HG03139 (cell line): ENCODE data around the gene PANK2.
A peak's percentile ranks its signal among the peaks of the same experiment; 100 is the strongest.
"Not testable (repeated sequence)": the region's sequence is repeated elsewhere in the genome, so short reads cannot be mapped to it uniquely, and the experiment has no call there.

ENCODE experiments used
- ATAC-seq: cut with Tn5 transposase; IDR thresholded peaks from one replicate; pipeline ENCODE4 v1.9.1; 2021; ENCODE audit not compliant: unreplicated experiment

PANK2 gene

DNA sequence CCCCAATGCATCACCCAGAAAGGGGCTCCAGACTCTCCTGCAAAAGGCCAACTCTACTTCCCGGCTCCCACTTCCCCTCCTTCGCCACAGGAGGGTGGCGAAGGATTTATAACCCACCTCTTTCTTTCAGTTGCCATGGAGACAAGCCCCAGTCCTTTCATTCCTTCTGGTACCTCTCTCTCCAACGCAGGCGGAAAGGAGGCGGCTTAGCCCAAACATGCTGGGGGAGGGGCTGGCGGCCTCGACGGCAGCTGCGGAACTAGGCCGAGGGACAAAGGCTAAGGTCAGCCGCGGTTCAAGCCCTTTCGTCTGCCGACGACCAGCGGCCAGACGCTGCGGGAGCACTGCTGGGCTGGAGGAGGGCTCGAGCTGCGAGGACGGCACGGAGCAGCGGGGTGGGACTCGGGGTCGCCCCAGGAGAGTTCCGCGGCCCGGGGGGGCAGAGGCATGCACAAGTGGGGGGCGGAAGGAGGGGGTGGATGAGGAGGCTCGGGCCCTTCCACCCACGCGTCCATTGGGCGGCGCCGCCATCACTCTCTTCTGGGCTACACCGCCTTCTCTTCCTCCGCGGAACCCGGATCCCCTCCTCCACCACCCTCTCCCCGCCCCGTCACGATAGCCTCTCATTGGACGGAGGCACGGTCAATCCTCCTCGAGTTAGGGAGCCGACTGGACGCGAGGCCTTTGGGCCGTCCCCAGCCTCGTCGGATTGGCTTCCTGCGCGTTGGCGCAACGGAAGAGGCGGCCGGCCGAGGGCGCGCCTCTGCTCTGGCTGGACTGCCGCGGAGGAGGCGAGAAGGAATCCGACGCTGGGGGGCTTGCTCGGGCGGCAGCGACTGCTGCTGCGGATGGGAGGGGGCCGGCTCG is at the start of gene PANK2:
Gene PANK2, plus strand, starts transcription at position 766 of the 867 bp plus-strand sequence.
- ATAC-seq: peak; percentile 93

DNA sequence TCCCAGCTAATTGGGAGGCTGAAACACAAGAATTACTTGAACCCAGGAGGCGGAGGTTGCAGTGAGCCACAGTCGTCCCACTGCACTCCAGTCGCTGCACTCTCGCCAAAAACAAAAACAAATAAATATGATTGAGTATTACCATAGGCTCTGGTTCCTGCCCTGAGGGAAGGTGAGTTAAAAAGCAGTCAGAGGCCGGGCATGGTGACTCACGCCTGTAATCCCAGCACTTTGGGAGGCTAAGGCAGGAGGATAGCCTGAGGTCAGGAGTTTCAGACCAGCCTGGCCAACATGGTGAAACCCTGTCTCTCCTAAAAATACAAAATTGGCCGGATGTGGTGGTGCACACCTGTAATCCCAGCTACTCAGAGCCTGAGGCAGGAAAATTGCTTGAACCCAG is 49.0 kb upstream of the PANK2 start:
- ATAC-seq: not testable (repeated sequence)

DNA sequence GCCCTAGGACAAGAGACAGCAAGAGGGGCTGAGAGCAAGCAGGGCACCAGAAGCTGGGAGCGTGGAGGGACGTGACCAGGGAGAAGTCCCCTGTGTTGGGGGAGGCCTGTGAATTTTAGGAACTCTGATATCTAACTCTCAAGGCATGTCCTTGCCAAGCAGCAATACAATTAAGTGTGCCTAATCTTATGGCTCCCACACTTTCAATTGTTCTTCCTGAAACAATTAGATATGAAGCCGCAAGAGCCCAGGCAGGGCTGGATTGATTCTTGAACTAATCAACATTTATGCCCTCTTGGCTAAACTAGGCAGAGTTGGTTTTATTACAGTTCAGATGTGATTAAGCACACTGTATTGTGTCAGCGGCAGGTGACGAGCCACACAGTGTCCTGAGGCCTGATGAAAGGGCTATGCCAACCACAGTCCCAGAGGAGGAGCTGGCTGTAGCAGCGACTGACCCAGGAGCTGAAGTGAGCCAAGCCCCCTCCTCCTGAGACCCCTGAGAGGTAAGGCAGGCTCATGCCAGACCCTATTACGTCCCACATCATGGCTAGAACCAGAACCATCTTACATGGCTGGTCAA is 46.7 kb upstream of the PANK2 start:
- no peak for ATAC-seq

DNA sequence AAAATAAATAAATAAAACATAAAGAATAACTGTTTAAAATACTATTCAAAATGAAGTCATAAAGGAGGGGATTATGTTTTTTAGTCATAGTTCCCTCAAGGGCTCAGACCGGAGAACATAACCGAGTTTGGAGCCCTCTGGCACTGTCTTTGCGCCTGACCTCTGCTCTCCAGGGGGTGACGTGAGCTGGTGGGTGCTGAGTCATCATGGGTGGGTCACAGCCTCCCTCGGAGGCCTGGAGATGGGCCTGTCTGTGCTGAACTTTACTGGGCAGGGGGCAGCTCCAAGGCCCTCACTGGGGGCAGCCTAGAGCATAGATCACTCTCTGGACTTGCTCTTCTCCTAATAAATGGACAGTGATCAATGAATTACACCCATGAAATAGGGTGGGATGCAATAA is 45.7 kb upstream of the PANK2 start:
- no peak for ATAC-seq

DNA sequence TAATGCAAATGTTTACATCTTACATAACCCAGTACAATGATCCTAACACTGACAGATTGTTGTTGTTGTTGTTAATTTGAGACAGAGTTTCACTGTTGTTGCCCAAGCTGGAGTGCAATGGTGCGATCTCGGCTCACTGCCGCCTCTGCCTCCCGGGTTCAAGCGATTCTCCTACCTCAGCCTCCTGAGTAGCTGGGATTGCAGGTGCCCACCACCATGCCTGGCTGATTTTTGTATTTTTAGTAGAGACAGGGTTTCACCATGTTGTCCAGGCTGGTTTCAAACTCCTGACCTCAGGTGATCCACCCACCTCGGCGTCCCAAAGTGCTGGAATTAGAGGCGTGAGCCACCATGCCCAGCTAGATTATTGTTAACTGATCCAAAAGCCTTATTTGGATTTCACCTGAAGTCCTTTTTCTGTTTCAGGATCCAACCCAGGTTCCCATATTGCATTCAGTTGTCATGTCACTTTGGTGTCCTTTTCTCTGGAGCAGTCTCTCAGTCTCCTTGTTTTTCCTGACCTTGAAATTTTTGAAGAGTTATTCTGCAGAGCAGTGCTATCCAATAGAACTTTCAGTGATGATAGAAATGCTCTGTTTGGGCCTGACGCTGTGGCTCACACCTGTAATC is 45.1 kb upstream of the PANK2 start:
- ATAC-seq: not testable (repeated sequence)

DNA sequence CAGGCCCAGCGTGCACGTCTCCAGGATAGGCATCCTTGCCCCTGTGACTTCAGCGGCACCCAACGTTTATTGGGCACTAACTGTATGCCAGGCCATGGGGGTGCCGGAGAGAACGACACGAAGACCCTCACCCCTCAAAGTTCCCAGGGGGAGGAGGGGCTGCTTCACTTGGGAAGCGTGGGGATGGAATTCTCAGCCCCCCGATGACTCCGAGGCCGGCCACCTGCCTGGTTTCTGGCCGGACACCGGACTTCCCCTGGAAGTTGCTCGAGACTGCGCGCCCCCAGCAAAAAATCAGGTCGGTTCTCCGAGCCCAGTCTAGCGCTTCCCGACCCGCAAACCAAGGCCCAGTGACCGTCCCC is 42.8 kb upstream of the PANK2 start:
- ATAC-seq: no peak

DNA sequence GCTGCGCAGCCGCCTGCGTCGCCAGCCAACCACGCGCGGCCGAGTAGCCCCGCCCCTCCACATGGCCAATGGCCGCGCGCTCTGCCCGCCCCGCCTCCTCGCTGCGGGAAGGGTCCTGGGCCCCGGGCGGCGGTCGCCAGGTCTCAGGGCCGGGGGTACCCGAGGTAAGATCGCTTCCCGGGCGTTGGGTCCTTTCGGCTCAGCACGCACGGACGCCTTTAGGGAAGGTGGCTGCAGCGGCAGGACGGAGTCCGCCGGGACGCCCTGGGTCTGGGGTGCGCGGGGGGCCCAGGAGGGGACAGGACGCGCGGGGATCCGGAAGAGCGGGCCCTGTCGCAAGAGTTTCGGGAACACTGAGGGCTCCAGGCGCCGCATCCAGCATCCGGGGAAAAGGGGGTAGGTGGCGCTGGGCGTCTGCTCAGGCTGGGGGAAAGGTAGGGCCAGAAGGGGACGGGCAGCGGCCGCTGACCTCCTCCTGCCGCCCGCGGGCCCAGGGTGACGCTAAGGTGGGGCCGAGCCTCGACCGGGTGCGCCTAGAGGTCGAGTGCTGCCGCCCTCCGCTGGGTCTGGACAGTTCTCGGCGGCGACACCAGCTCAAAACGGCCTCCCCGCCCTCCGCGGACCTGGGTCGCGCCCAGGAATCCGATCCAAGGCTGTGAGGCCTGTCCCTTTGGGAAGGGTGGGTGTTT is 42.3 kb upstream of the PANK2 start, which contains the start of gene MAVS:
Gene MAVS, plus strand, starts transcription at position 95 of the 689 bp plus-strand sequence. CDS start 7,791 bp downstream, outside the sequence.
- ATAC-seq: peak; percentile 84

DNA sequence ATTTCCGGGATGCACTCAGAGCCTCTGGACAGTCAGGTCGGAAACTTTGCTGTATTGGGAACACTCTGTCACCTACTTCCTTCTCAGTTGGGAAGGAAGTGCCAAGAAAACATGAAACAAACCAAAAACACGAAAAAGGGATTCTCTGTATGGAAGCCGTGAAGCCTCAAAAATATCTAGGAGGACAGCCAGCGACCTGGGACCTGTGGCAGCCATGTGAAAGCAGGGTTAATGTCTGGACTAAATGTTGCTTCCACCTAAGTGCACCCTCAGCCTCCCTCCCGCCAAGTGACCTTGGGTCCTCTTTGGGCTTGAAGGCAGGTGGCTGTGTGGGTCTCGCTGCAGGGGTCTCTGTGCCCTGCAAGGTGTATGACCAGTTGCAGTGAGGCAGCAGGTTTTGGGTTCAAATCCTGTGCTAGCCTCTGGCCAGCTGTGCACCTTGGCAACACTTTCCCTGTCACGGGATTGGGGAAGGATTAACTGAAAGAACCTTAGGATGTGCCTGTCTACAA is 41.7 kb upstream of the PANK2 start:
- no peak for ATAC-seq

DNA sequence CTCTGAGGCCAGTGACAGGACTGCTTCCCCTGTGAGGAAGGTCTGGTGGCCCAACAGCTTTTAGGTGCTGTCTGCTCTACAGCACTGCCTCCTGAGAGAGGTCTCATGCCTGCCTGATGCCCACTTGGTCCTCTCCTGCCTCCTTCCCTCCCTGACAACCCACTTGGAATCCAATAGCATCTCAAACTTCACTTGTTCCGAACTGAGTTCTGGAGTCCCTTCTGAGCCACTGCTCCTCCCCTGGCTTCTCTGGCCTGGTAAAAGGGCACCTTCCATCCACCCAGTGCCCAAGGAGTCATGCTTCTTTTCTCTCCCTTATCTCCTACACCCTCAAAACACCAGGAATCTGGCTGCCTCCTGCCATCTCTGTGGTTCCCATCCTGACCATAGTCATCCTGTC is 40.6 kb upstream of the PANK2 start:
- ATAC-seq: no peak

DNA sequence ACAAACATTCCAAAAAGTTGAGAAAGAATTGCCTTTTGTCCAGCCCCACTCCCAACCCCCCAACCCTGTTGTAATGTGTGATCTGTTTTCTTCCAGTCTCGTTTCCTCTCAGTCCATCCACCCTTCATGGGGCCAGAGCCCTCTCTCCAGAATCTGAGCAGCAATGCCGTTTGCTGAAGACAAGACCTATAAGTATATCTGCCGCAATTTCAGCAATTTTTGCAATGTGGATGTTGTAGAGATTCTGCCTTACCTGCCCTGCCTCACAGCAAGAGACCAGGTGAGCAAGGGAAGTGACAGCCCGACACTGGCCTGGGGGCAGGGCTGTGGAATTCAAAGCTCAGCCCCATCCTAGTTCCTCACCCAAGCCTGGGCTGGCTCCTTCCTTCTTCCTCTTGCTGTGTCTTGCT is 34.7 kb upstream of the PANK2 start:
- ATAC-seq: no peak

DNA sequence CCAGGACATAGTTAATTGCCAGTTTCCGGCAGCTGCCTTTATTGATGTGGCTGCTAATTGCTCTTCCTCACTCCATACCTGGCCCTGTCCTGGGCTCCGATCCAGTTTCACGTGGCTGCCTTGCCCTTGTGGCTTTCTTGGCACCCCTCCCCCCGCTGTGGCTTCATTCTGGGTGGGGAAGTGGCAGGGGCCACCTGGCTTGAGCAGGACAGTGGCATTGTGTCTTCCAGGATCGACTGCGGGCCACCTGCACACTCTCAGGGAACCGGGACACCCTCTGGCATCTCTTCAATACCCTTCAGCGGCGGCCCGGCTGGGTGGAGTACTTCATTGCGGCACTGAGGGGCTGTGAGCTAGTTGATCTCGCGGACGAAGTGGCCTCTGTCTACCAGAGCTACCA is 31.8 kb upstream of the PANK2 start:
- no peak for ATAC-seq

DNA sequence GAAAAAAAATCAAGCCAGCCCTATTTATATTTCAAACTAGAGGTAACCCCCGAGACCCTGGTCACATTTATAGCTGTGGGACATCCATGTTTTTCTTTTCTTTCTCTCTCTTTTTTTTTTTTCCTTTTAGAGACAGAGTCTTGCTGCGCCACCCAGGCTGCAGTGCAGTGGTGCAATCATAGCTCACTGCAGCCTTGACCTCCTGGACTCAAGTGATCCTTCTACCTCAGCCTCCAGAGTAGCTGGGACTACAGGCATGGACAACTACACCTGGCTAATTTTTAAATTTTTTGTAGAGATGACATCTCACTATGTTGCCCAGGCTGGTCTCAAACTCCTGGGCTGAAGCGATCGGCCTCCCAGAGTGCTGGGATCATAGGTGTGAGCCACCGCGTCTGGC is 30.5 kb upstream of the PANK2 start:
- no peak for ATAC-seq

DNA sequence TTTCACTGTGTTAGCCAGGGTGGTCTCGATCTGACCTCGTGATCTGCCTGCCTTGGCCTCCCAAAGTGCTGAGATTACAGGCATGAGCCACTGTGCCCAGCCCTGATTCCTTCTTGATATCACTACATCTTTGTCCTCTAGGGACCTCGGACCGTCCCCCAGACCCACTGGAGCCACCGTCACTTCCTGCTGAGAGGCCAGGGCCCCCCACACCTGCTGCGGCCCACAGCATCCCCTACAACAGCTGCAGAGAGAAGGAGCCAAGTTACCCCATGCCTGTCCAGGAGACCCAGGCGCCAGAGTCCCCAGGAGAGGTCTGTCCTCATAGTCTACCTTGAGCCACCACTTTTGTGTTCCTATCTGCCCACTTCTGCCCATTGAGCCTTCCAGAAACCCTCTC is 28.0 kb upstream of the PANK2 start:
- ATAC-seq: no peak

DNA sequence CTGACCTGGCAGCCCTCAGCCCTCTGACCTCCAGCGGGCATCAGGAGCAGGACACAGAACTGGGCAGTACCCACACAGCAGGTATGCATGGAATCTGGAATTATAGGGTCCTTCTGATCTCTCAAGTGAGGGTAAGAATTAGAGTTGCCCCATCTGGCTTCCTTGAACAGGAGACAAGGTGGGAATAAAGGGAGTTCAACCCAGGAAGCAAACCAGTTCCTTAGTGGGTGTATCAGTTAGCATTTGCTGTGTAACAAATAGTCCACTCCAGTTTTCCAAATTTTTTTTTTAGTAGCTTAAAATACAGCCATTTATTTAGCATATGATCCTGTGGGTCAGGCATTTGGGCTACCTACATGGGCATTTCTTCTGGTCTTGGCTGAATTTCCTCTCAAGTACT is 26.9 kb upstream of the PANK2 start:
- no peak for ATAC-seq

DNA sequence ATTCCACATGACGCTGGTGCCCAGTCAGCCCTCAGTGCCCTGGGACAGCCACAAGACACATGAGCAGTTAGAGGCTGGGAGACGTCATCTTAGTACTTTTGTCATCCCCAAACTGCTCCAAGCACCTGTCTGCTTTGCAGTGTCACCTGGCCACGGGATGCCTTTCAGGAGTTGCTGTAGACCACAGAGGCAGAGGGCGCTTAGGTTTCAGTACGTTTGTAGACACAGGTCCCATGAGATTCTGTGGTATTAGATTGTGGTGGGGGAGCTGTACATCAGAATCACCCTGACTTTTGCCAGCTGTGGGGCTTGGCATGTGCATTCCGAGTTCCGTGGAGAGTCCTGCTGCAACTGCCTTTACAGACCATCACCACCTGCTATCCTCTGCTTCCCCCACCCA is 25.9 kb upstream of the PANK2 start:
- ATAC-seq: no peak

DNA sequence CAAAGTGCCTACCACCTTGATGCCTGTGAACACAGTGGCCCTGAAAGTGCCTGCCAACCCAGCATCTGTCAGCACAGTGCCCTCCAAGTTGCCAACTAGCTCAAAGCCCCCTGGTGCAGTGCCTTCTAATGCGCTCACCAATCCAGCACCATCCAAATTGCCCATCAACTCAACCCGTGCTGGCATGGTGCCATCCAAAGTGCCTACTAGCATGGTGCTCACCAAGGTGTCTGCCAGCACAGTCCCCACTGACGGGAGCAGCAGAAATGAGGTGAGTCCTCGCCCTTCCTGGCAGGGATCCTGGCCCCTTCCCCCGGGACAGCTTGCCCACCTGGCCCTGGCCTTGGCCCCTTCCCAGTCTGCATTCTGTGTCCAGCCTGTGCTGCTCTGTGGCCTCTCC is 24.7 kb upstream of the PANK2 start:
- ATAC-seq: no peak

DNA sequence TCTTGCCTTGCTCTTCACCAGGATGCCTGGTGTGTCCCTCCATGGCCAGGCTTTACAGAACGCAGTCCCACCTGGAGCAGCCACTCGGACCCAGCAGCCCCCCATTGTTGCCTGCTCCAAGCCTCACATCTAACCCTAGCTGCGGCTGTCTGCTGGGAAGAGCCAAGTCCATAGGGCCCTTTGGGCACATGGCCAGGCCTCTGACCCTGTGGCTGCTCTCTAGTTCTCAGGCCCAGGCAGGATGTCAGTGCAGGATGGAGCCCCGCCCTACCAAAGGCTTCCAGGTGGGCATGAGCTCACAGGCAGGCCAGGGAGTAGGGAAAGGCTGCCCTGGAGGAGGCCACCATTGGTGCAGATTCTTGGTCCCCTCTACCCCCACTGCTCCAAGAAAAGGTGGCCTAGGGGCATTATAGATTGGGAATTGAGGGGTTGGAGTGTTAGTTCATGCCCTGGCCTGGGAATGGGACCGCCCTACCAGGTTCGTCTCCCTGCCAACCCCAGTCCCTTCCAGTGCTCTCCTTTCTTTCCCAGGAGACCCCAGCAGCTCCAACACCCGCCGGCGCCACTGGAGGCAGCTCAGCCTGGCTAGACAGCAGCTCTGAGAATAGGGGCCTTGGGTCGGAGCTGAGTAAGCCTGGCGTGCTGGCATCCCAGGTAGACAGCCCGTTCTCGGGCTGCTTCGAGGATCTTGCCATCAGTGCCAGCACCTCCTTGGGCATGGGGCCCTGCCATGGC is 23.9 kb upstream of the PANK2 start:
- no peak for ATAC-seq

DNA sequence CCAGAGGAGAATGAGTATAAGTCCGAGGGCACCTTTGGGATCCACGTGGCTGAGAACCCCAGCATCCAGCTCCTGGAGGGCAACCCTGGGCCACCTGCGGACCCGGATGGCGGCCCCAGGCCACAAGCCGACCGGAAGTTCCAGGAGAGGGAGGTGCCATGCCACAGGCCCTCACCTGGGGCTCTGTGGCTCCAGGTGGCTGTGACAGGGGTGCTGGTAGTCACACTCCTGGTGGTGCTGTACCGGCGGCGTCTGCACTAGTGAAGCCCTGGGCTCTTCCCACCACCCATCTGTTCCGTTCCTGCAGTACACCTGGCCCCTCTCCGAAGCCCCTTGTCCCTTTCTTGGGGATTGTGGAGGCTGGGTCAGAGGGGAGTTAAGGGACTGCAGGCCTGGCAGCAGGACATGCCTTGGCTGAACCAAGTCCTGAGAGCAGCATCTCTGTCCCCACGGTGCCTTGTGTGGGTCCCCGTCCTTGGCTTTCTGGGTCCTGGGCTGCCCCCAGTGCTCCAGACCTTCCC is 23.2 kb upstream of the PANK2 start:
- no peak for ATAC-seq

DNA sequence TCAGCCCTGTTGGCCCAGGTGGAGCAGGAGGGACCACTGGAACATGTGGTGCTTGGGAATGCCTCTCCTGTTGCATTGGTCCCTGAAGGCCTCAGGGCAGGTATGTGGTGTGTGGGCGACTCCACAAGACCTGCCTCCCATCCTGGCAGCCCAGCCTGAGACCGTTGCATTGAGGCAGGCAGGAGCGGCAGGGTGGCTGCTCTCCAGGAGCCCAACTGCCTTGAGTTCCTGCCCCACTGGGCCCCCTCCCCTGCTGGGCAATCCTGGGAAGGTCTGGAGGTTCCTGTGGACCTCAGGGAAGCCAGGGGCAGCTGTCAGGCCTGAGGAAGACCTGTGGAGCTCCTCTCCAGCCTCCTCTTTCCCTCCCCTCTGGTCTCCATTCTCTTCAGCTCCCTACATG is 22.7 kb upstream of the PANK2 start:
- ATAC-seq: no peak

DNA sequence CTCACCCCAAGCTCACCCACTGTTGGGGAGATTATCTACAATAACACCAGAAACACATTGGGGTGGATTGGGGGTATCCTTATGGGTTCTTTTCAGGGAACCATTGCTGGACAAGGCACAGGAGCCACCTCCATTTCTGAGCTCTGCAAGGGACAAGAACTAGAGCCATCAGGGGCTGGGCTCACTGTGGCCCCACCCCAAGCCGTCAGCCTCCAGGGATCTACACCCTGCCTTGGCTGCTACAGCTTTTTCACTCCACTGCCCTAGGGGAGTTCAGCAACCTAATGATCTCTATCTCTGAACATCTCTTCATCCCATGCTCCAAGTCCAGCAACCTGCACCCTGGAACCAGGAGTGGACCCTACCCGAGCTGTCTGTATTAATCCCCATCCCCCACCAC is 21.4 kb upstream of the PANK2 start:
- no peak for ATAC-seq
